ENCODE data around the gene STRADA. TPM values are rescaled to one million over a fixed set of nuclear protein-coding genes. Genes with fewer than 3 reads are reported as not detected.

Gene STRADA
- total and polyA plus RNA-seq, 10 of the 15 experiments (the other 5 are each of a cell fraction or from before 2014, with no cell fraction given): 13.3 to 54.1 (median 44.0) TPM

DNA sequence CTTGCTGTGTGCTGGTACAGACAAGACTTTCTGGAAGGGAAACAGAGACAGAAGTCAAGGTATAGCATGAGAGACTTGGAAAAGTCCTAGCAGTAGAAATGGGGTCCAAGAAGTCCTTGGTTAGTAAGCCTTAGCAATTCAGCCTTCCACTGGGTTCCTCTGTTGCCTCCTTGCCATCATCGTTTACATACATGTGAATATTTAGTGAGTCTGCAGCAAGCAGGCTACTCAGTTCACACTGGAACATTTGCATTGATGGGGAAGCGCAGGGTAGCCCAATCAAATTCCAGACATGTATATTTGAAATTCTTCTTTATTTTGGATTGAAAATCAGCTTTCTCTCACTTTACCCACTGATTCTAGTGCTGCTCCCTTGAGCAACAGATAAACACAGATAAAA is 68.7 kb downstream of the STRADA start:
- H3K36me3 ChIP-seq (ENCODE audit: control insufficient read depth in 2 of 2, insufficient read depth in 2 of 2, low read length in 1 of 2): peaks cover 2 to 8% of the 10 kb centered on the region in 2 experiments
- no peak for ATAC-seq

More for the DNA sequence above, 68.7 kb downstream of the STRADA start:
- Histone ChIP-seq H3K27me3 (replicated peaks in 1 of 2; ENCODE audit: control insufficient read depth in 2 of 2, insufficient read depth in 2 of 2, low read length in 1 of 2) (no peaks in the 10 kb centered on the region), H3K27ac (ENCODE audit: control insufficient read depth, insufficient read depth) (no peak overlapping the region), H3K79me2 (ENCODE audit: control insufficient read depth, insufficient read depth, low read length) (no peaks in the 10 kb centered on the region), H2AFZ (ENCODE audit: control insufficient read depth, low read depth, low read length) (no peak overlapping the region), H3K4me3 (no peak overlapping the region), H3K9me3 (replicated peaks; ENCODE audit: control insufficient read depth, insufficient read depth, low read length) (no peaks in the 10 kb centered on the region), H3K4me2 (ENCODE audit: control insufficient read depth, insufficient read depth) (no peak overlapping the region), H3K9ac (ENCODE audit: control insufficient read depth, insufficient read depth, low read length) (no peak overlapping the region), H3K4me1 (ENCODE audit: control insufficient read depth, insufficient read depth, low read length) (no peaks in the 10 kb centered on the region), H4K20me1 (ENCODE audit: control insufficient read depth, insufficient read depth) (no peaks in the 10 kb centered on the region)
- intact Hi-C loops (cut with micrococcal nuclease; ENCODE audit: unreplicated experiment): no loop called here
- RAD21 ChIA-PET (ENCODE audit: unreplicated experiment): no interaction called here
- WGBS (ENCODE audit: insufficient coverage, insufficient replicate concordance, low lambda C conversion rate, missing lambda C conversion rate): 97% methylated on average over 2 of the region's 2 CpGs
- SMC1A ChIA-PET (ENCODE audit: uncharacterized antibody, unreplicated experiment): no interaction called here
- in situ Hi-C loops (cut with MboI): no loop called here
- no TSS peak for BruUV-seq (replicated peaks)
- FAIRE-seq (no peak), DNase-seq (ENCODE audit: low read depth, low spot score) (no peak)
- POLR2A ChIA-PET: interaction anchor here (0.7 kb wide), 1 partner anchor 810 kb away, joined by 3 read pairs; no protein-coding TSS in a partner anchor
- TF ChIP-seq ZNF217 (IDR thresholded peaks at IDR 0.05) (no peak), SP1 (IDR thresholded peaks at IDR 0.05; ENCODE audit: low read depth, low read length) (no peak), IRF4 (IDR thresholded peaks at IDR 0.05; ENCODE audit: low read depth, low read length) (no peak), EGR1 (IDR thresholded peaks at IDR 0.05; ENCODE audit: borderline replicate concordance in 1 of 2, low read depth in 2 of 2, low read length in 2 of 2) (no peak), NFIC (IDR thresholded peaks at IDR 0.05; ENCODE audit: low read depth, low read length) (no peak)
- TF ChIP-seq, protein P1, sequence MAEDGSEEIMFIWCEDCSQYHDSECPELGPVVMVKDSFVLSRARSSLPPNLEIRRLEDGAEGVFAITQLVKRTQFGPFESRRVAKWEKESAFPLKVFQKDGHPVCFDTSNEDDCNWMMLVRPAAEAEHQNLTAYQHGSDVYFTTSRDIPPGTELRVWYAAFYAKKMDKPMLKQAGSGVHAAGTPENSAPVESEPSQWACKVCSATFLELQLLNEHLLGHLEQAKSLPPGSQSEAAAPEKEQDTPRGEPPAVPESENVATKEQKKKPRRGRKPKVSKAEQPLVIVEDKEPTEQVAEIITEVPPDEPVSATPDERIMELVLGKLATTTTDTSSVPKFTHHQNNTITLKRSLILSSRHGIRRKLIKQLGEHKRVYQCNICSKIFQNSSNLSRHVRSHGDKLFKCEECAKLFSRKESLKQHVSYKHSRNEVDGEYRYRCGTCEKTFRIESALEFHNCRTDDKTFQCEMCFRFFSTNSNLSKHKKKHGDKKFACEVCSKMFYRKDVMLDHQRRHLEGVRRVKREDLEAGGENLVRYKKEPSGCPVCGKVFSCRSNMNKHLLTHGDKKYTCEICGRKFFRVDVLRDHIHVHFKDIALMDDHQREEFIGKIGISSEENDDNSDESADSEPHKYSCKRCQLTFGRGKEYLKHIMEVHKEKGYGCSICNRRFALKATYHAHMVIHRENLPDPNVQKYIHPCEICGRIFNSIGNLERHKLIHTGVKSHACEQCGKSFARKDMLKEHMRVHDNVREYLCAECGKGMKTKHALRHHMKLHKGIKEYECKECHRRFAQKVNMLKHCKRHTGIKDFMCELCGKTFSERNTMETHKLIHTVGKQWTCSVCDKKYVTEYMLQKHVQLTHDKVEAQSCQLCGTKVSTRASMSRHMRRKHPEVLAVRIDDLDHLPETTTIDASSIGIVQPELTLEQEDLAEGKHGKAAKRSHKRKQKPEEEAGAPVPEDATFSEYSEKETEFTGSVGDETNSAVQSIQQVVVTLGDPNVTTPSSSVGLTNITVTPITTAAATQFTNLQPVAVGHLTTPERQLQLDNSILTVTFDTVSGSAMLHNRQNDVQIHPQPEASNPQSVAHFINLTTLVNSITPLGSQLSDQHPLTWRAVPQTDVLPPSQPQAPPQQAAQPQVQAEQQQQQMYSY (CRISPR knock-in tag; IDR thresholded peaks at IDR 0.05): no peak
- CTCF ChIA-PET: no interaction called here
